HG03025 (cell line): ENCODE results near the gene PSMA7.

Experiments
- ATAC-seq: cut with Tn5 transposase; IDR thresholded peaks from one replicate; pipeline ENCODE4 v1.9.1; 2021; ENCODE audit warnings: mild to moderate bottlenecking, moderate library complexity; ENCODE audit not compliant: unreplicated experiment, low FRiP score

PSMA7 gene

DNA sequence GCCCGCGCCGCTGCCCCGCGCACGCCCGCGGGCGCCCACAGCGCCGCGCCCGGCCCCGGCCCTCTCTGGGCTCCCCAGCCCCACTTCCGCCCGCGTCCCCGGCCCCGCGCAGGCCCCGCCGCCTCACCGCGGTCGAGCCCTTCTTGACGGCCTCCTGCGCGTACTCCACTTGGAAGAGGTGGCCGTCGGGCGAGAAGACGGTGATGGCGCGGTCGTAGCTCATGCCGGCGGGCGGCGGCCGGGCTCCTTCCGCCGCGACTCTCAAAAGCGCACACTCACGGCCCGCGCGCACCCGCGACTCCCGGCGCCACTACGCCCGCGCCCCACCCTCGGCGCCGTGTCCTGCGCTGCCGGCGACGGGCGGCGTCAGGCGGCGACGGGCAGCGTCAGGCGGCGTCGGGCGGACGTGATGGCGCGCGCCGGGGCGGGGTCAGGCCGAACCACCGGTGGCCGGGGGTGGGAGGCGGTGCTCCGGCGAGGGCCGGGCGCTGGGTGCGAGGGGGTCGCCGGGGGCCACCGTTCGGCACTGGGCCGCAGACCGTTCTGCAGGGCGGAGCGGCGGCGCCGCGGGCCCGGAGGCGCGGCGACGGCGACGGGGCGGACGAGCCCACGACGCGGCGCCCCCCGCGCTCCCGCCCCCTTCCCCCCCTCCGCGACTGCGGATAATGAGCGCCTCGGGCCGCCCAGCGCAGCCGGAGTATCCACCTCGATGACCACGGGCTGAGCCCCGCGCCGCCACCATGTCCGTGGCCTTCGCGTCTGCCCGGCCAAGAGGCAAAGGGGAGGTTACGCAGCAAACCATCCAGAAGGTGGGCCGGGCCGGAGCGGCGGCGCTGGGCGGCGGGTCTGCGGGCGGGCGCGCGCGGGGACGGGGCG is at the start of gene PSMA7, which contains the start of gene SS18L1:
TSS of gene PSMA7 (minus strand) at position 314 of the 876 bp plus-strand sequence. CDS start at position 223, 91 bp downstream.
TSS of gene SS18L1 (plus strand) at position 689 of the 876 bp plus-strand sequence. CDS start at position 741, 52 bp downstream.
- peak; percentile 68 for ATAC-seq

DNA sequence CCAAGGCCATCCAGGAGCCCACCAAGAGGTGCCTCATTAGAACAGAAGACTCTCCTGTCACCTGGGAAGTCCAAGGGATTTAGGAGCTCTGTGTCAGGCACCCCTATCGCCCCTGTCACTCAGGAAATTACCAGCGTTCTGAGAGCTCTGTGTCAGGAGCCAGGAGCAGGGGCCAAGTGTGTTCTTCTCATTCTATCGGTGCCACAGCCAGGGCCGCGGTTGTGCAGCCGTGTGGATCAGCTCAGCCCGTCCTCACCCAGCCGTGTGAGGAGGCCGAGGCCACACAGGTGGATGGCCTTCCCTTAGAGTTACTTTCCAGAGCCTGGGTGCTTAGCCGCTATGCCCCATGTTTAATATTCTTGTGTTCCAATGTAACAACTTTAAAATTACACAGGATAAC is 49.4 kb upstream of the PSMA7 start:
- ATAC-seq: no peak

DNA sequence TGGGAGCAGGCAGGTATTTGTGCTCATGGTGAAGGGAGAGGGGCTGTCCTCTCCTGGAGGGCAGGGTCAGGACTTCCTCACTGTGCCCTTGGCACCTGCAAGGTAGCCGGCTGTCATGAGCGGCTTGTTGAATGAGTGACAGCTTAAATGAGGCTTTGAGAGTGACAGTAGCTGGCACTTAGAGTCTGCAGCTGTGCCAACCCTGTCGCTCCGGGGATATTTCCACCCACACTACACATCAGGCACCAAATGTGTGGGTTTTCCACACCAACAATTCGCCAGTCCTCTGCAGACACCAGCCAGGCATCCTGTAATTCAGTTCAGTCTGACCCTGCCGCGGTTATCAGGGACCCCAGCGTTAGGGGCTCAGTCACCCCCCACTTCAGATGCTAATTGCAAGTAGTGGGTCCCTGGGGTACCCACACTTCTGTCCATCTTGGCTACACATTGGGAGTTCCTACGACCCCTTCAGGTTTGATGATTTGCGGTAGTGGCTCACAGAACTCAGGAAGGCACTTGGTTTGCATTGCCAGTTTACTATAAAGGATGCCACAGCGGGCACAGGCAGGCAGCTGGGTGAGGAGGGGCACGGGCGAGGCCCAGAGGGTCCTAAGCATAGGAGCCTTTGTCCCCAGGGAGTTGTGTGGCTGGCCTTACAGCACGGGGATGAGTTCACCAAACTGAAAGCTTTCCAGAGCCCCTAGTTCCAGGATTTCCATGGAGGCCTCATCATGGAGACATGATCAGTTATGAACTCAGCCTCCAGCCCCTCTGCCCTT is 48.8 kb upstream of the PSMA7 start:
- no peak for ATAC-seq

DNA sequence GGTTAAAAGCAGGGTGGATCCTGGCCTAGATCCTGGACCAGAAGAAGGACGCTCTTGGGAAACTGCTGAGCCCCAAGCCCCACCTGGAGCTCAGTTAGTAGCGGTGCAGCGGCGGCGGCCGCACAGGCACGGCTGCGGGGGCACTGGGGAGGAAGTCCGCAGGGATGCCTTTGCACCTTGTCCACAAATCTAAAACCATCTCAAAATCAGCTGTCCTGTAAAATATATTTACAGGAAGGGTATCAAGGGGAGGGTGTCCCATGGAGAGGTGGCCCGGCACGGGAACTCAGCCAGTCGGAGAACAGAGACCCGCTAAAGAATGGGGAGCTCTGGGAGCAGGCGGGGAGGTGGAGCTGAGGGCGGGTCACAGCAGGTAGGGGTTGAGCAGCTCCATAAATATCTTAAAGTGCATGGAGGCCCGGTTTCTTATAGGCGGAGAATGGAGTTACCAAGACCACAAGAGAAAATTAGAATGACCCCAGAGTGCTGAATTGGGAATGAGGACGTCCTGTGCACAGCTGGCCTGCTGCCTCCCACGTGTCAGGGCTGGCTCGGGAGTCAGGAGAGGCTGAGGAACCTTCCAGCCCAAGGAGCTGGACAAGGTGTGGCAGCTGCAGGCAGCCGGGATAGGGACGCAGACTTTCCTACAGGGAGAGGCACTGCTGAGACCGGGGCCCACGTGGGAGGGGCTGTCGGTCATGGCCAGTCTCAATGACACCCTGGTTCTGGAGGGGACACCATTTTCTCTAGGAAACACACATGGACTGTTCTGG is 47.6 kb upstream of the PSMA7 start:
- ATAC-seq: no peak

DNA sequence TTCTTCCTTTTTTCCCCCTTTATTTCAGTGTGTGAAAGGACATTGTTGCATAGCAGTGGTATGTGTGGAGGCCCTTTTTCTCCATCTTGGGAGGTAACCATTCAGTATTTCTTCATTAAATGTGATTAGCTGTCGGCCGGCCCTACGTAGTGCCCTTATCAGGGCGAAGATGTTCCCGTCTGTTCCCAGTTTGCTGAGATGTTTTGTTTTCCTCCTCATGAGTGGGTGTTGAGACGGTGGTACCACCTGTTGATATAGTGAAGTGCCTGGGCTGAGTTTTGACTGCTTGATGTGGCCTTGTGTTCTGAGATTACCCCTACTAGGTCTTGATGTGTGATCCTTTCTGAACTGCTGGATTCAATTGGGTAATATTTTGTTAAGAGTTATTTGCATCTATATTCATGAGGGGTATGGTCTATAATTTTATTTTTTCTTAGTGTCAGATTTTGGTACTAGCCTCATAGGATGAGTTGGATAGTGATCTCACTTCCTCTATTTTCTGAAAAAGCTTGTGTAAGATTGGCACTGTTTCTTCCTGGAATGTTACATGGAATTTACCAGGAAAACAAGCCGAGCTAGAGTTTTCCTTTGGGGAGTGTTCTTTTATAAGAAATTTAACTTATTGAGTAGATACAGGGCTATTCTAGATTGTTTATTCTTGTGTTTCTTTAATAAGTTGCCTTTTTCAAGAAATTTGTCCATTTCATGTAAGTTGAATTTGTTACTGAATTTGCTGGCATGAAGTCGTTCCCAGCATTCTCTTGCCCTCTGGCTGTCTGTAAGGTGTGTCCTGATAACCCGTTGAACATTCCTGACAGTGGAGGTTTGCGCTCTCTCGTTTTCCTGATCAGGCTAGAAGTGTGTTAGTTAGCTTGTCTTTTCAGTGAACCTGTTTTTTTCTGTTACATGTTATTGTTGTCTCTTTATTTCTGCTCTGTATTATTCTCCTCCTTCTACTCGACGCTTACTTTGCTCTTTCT is 44.0 kb upstream of the PSMA7 start:
- no peak for ATAC-seq

DNA sequence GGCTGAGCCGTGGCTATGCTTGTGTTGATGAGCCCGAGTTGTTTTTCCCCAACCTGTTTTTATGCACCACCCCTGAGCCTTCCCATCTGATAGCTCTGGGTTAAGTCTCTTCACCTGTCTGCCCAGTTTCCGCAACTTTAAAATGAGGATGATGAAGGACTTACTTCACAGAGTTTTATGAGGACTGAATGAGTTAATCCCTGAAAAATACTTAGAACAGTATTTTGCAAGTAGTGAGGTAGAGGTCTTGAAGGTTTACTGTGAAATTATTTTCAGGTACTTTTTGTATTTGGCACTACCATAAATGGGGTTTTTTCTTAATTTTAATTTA is 42.9 kb upstream of the PSMA7 start:
- ATAC-seq: no peak

DNA sequence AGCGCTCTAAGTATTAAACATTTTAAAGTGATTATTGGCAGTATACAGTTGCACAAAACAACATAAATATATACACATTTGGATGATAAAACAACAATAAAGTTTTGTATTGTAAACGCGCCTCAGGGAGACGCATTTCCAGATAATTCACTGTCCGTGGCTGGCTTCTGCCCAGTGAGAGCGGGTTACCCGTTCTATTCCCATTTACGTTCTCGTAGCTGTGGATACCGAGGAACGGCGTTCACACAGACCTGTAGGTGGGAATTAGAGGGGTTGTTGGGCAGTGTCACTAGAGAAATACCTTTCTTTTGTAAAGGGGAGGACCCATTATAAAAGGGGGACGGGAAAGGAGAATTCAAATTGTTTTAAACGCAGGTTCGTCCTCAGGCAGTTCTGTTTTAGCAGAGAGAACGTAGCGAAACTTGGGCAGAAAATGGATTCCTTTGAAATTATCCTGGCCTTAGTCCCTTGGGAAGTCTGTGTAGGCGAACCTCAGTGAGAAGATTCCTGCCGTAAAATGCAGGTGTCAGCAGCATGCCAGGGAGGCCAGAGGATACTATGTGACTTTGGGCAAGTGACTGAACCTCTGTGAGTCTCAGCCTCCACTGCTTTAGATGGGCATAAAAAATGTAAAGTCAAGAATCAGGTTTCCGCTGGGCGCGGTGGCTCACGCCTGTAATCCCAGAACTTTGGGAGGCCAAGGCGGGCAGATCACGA is 40.4 kb upstream of the PSMA7 start:
- ATAC-seq: no peak

DNA sequence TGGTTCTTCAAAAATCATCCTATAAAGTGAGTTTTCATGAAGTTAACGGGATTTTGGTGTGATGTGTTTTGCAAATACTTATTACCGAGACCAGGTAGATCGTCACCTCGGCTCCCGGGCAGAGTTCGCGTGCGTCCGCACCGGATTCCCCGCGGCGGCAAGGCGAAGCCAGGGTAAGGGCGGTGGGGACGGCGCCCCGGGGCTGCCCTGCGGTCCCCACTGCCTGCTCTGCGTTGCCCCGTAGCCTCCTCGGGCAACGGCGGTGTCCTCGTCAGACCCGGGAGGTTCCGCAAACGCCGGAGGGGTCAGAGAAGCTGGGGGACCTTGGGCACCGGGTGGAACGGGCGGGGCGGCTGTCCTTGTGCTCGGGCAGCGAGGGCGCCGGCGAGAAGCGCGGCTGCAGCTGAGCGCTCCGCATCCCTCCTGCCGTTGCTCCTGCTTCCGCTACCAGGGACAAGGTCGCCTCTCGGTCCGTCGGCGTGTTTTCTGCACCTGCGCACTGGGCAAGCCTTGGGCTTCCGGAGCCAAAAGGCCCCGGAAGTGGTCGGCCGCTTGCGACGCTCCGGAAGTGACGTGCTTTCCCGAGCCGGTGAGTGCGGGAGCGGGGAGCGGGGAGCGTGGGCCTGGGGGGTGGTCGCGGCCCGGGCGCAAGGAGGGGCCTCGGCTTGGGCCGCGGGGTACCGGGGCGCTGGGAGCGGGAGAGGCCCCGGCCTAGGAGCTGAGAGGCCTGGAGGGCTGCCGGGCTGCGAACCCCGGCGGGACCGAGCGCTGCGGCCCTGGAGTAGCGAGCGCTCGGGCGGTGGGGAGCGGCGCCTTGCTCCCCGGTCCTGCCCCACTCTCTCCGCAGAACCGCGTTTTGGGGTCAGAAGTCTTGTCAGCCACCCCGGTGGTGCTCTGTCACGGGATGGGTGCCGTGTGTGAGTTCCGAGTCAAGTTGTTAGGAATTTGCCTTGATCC is 39.6 kb upstream of the PSMA7 start, which contains the start of gene MTG2:
TSS of gene MTG2 (plus strand) at position 560 of the 957 bp plus-strand sequence. CDS start 10,393 bp downstream, outside the sequence.
- peak; percentile 81 for ATAC-seq

DNA sequence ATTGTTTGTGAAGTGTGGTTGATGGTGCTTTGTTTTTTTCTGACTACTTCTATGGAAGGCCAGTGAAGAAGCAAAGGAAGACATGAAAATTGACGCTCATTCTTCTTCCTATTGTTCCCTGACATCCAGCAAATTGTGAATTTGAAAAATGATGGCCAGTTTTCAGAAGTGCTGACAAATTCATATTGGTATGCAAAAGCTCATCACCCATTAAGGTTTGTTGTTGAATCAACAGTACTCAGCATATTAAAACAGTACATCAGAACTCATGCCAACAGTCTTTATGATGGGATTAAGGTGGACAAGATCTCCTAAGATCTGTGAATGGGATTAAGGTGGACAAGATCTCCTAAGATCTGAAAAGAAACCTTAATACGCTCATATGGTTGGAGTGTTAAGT is 38.6 kb upstream of the PSMA7 start:
- ATAC-seq: no peak

DNA sequence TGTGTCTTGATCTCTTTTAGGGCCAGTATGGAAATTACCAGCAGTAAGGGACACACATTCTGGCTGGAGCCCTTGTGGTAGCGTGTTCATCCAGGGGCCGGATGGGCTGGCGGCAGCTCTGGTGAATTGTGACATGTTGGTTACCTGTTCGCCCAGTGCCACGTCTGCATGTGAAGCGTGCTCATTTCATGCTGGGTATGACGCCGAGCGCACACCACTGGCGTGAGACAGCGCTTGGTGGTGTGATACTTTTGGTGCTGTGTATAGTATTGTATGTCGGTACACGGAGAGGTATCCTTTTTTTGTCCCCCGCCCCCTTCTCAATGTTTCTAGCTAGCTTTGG is 35.9 kb upstream of the PSMA7 start:
- no peak for ATAC-seq

DNA sequence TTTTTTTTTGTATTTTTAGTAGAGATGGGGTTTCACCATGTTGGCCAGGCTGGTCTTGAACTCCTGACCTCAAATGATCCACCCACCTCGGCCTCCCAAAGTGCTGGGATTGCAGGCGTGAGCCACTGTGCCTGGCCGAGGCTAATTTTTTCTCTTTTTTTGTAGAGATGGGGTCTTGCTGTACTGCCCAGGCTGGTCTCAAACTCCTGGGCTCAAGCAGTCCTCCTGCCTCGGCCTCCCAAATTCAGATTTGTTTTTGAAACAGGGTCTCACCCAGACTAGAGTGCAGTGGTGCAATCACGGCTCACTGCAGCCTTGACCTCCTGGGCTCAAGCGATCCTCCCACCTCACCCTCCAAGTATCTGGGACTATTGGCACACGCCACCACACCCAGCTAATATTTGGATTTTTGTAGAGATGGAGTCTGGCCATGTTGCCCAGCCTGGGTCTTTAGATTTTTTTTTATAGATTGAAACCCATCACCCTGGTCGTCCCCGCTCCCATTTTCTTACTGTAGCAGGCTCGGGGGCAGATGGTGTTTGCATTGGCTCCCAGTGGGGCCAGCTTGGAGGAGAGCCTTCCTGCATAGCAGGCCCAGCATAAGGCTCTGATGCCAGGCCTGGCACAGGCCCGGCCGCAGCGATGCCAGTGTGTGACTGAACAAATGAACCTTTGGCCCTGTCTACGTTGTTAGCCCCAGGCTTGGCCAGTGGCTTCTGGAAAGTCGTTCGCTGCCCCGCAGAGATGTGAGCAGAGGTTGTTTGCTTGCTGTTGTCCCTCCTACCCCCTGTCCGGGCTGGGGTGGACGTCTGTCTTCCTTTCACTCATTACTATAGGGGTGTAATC is 35.3 kb upstream of the PSMA7 start:
- ATAC-seq: no peak

DNA sequence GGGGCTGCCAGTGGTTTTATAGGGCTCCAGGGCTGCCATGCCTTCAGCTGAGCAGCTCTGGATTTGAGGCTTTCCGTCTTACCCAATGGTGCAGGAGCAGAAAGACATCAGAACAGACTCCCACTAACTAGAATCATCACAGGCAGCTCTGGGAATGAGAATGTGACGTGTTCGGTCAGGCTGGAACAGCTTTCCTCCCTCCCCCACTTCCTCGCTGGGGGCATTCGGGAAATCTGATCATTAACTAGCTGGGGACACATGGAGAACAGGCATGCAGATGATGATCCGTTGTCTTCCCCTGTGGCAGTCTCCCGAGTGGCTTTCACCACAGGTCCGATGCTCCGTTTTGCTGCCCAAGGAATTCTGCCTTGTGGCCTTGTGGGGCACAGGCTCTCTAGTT is 34.1 kb upstream of the PSMA7 start:
- ATAC-seq: no peak

DNA sequence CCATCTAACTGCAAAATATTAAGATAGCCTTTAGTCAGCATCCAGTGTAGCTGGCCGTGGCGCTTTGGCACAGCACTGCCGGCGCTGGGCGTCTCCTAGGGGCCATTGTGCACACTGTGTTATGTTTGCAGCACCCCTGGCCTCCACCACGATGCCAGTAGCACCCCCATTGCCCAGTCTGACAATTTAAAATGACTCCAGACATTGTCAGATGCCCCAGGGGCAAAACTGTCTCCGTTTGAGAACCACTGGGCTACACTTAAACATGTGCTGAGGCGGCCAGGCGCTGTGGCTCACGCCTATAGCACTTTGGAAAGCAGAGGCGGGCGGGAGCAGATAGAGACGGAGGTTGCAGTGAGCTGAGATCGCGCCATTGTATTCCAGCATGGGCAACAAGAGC is 33.7 kb upstream of the PSMA7 start:
- no peak for ATAC-seq

DNA sequence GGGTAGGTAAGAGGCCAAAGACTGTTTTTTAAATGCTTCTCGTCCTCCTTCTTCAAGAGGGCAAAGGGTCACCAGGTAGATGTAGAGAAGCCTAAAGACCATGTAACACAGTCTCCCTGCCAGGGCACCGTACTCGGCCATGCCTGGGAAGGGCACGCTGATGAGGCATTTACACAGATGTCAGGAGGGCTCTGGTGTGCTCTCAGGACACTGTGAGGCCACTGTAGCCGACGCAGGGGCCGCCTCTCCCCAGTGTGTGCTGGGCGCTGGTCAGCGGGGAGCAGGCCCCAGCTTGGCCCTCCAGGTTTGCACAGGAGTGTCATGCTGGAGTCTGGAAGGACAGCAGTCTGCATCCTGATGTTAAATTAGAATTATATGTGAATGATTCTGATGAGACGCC is 32.5 kb upstream of the PSMA7 start:
- no peak for ATAC-seq

DNA sequence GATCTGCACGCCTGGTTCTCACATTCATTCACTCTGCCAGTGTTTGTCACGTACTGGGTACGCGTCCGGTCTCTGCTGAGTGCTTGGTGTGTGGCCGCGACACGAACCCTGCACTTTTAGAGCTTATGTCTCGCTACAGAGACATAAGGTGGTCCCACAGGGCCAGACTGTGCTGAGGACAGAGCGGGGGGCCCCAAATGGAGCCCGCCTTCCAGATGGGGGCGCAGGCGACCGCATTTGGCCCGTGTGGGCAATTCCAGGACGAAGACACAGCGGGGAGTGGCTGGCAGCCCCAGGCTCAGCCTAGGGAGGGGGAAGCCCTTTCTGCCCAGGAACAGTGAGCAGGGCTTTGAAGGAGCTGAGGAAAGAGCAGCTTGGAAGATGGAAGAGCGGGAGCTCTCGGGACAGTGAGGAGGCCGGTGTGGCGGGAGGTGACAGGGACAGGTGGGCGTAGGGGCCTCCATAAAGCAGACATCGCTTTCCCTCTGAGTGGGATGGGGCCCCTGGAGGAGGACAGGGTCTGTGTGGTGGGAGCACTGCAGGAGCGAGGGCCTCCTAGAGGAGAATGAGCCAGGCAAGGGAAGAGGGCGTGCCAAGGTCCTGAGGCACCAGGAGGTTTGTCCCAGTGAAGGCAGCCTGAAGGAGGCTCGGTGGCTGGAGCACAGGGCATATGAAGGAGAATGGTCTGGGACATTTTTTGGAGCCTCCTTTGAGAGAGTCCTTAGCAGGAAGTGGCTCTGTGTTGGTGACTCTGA is 31.9 kb upstream of the PSMA7 start:
- ATAC-seq: no peak

DNA sequence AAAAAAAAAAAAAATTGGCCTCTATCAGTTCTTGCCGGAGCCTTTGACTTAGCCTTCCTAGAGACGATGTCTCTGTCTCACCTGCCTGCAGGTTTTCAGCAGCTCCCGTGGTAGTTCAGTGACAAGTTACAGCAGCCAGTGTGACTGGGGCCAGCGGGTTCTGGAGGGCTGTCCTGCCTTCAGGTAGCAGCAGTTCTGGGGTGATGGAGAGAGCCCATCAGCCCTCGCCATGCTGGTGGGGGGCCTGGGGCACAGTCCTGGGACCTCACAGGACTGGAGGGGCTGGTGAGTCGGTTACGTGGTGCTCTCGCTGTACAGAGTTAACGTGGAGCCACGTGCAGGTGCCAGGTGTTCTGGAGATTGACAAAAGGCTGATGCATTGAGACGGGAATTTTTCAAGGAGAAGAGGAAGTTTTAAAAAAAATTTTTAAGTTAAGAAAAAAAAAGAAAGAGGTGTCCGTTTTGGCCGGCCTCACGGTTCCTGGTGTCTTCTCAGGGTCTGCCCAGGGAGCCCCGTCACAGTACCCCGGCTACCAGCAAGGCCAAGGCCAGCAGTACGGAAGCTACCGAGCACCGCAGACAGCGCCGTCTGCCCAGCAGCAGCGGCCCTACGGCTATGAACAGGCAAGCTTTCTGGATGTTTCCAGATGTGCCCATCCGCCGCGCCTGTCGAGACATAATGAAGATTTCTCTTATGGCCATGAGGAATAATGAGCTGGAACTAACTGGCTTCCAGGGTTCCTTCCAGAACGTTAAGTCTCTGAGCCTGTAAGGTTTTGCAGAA is 31.0 kb upstream of the PSMA7 start:
- no peak for ATAC-seq
